Activated effector memory CD4-positive, alpha-beta T cell treated with anti-CD3 and anti-CD28 coated beads, Interleukin-2, amount 50 U/mL, for 16 hours (primary cell): ENCODE data around the gene R3HCC1L.
"Not testable (repeated sequence)": the region's sequence is repeated elsewhere in the genome, so short reads cannot be mapped to it uniquely, and the experiment has no call there.

Experiments used
- DNase-seq: peaks from one replicate; pipeline ENCODE4 v3.0.0-alpha.2; 2020

R3HCC1L gene

GRCh38 chr10:98133075-98133752 is 1.2 kb upstream of the R3HCC1L start:
- not testable (repeated sequence) for DNase-seq

GRCh38 chr10:98134117-98134430 is 383 bp upstream of the R3HCC1L start:
- no peak for DNase-seq

GRCh38 chr10:98135222-98135899 is 904 bp downstream of the R3HCC1L start:
- DNase-seq, result no peak

- not testable (repeated sequence) for DNase-seq
Measured at GRCh38 chr10:98136775-98137174, 2.3 kb downstream of the R3HCC1L start.

- no peak for DNase-seq
Measured at GRCh38 chr10:98138031-98138430, 3.6 kb downstream of the R3HCC1L start.

- no peak for DNase-seq
Measured at GRCh38 chr10:98139431-98139830, 5.0 kb downstream of the R3HCC1L start.

- no peak for DNase-seq
Measured at GRCh38 chr10:98141484-98142073, 7.1 kb downstream of the R3HCC1L start.

GRCh38 chr10:98144985-98145384 is 10.5 kb downstream of the R3HCC1L start:
- DNase-seq, result no peak

- DNase-seq, result no peak
Measured at GRCh38 chr10:98149858-98150257, 15.4 kb downstream of the R3HCC1L start.

GRCh38 chr10:98150544-98150943 is 16.1 kb downstream of the R3HCC1L start:
- no peak for DNase-seq

GRCh38 chr10:98152778-98153177 is 18.3 kb downstream of the R3HCC1L start:
- not testable (repeated sequence) for DNase-seq

- not testable (repeated sequence) for DNase-seq
Measured at GRCh38 chr10:98153213-98153958, 18.9 kb downstream of the R3HCC1L start.

- DNase-seq, result no peak
Measured at GRCh38 chr10:98154076-98154475, 19.6 kb downstream of the R3HCC1L start.

GRCh38 chr10:98158576-98158975 is 24.1 kb downstream of the R3HCC1L start:
- no peak for DNase-seq

GRCh38 chr10:98163941-98164340 is 29.5 kb downstream of the R3HCC1L start:
- no peak for DNase-seq

GRCh38 chr10:98167191-98167590 is 32.7 kb downstream of the R3HCC1L start:
- no peak for DNase-seq

- DNase-seq, result no peak
Measured at GRCh38 chr10:98168147-98168546, 33.7 kb downstream of the R3HCC1L start.

GRCh38 chr10:98168766-98169165 is 34.3 kb downstream of the R3HCC1L start:
- DNase-seq, result no peak

GRCh38 chr10:98169379-98169778 is 34.9 kb downstream of the R3HCC1L start:
- DNase-seq, result no peak

GRCh38 chr10:98170249-98171117 is 36.0 kb downstream of the R3HCC1L start:
- no peak for DNase-seq

- DNase-seq, result no peak
Measured at GRCh38 chr10:98172073-98172472, 37.6 kb downstream of the R3HCC1L start.

- DNase-seq, result no peak
Measured at GRCh38 chr10:98172495-98172894, 38.0 kb downstream of the R3HCC1L start.

GRCh38 chr10:98173260-98173659 is 38.8 kb downstream of the R3HCC1L start:
- no peak for DNase-seq
